OCI-LY1 (cell line): ENCODE measurements around the gene IFT88.

Experiments used
- CTCF ChIP-seq: fragments of 200-600 bp; sonication (generic), shearing (Covaris generic); IDR thresholded peaks from 2 replicates; pipeline ENCODE4 v1.5.1; 2017; ENCODE audit warnings: mild to moderate bottlenecking, antibody characterized with exemption, low read length, moderate library complexity, mixed read lengths
- EZH2 ChIP-seq: fragments of 200-600 bp; sonication (generic), shearing (Covaris generic); IDR thresholded peaks from 2 replicates; pipeline ENCODE4 v1.8.0; 2017; ENCODE audit warnings: borderline replicate concordance, mixed run types, mild to moderate bottlenecking, antibody characterized with exemption, low read length, moderate library complexity, mixed read lengths

DNA sequence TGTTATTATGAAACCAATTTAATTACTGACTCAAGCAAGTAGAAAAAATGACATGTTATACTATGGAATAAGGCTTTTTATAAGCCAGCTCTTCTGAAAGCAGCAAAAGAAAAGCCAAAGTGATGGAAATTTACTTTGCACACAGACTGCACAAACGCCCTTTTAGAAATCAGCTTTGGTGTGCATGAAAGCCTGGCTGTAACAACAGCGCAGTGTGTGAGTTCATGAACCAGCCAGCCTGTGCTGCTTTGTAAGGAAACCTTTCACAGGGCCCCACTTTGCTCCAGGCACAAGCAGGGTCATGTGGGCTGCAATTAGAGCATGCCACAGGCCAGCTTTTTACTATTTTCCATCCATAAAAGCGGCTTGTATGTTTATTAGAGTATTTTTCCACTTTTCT lies 13.6 kb upstream of the IFT88 start:
- no peak for TF ChIP-seq CTCF
- TF ChIP-seq EZH2 = no peak
